Activated naive CD4-positive, alpha-beta T cell treated with anti-CD3 and anti-CD28 coated beads, Interleukin-2, amount 50 U/mL, for 72 hours (primary cell): Measurements from ENCODE around the gene PLXNA4. TPM values are rescaled to one million over a fixed set of nuclear protein-coding genes. Genes with fewer than 3 reads are reported as not detected.

Source experiments
- ATAC-seq, 2 donors: fragments of 150-1000 bp; cut with Tn5 transposase; 2 replicates each; pipeline ENCODE4 v1.10.0; 2021; ENCODE audit warnings: mild to moderate bottlenecking in 2 of 2, moderate library complexity in 2 of 2
- DNase-seq, 2 donors: peaks; one replicate each; pipeline ENCODE4 v3.0.0; 2021 to 2022; ENCODE audit warnings: low spot score in 2 of 2
- H3K27ac Mint-ChIP-seq, 2 donors: one replicate each; pipeline ENCODE4 v1.8.0; 2022; ENCODE audit warnings: mild to moderate bottlenecking in 2 of 2, mixed read lengths in 2 of 2
- H3K36me3 Mint-ChIP-seq, 2 donors: one replicate each; pipeline ENCODE4 v1.8.0; 2022; ENCODE audit warnings: mixed read lengths in 2 of 2
- H3K9me3 Mint-ChIP-seq, 2 donors: one replicate each; pipeline ENCODE4 v1.8.0; 2022; ENCODE audit warnings: mixed read lengths in 2 of 2
- total RNA-seq, 2 donors: library from RNA; stranded (reverse); gene quantifications; one replicate each; pipeline ENCODE4 v1.2.3, GENCODE V29; 2022

The PLXNA4 gene
- total RNA-seq, 2 donors from 2014 or later: 0.06 to 0.41 TPM

DNA sequence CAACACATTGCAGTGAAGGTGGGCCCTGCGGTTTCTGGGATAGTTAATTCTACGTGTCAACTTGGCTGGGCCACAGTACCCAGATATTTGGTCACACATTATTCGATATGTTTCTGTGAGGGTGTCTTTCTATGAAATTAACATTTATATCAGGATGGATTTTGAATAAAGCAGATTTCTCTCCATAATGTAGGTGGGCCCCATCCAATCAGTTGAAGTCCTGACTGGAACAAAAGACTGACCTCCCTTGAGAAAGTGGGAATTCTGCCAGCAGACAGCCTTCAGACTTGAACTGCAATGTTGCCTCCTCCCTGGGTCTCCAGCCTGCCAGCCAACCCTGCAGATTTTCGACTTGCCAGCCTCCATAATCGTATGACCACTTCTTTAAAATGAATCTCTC, 420.6 kb downstream of the PLXNA4 start:
- no peaks in the 10 kb centered on the region for H3K36me3 Mint-ChIP-seq
- peaks cover 0 to 3% of the 10 kb centered on the region in 2 donors for H3K9me3 Mint-ChIP-seq
- no peak for DNase-seq
- no peak overlapping the region for H3K27ac Mint-ChIP-seq
- no peak for ATAC-seq

DNA sequence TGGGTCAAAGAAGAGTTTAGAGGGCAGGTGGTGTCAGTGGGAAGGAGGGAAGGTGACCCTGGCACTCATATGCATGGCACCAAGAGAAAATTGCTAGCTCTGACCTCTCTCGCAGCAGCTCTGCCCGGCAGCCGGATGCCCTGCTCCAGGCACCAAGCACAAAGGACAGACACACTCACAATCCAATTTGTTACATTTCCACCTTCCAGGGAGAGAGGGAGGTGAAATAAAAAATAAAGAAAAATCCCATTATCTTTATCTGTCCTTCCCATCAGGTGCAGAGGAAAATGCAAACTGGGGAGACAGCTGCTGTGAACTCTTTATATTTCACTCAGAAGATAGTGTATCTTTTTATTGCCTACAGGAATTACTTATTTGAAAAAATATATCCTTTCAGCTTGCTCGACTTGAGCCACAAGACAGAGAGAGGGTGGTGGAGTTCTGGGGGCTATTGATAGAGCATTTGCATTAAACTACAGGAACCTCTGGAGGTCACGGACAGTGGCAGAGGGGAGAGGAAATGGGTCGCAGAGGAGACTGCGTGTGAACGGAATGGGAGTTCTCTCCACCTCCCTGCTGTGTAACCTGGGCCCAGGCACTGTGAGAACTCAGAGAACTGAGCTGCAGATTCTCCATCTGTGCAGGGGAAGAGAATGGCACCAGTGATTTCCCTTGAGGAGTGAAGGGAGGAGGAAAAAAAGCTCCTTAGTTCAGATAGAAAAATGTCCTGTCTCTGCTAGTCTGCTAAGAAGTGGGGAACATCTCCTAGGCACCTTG, 421.4 kb downstream of the PLXNA4 start:
- Mint-ChIP-seq H3K9me3 (peaks cover 0 to 3% of the 10 kb centered on the region in 2 donors), H3K27ac (no peak overlapping the region), H3K36me3 (no peaks in the 10 kb centered on the region)
- ATAC-seq (no peak), DNase-seq (no peak)

DNA sequence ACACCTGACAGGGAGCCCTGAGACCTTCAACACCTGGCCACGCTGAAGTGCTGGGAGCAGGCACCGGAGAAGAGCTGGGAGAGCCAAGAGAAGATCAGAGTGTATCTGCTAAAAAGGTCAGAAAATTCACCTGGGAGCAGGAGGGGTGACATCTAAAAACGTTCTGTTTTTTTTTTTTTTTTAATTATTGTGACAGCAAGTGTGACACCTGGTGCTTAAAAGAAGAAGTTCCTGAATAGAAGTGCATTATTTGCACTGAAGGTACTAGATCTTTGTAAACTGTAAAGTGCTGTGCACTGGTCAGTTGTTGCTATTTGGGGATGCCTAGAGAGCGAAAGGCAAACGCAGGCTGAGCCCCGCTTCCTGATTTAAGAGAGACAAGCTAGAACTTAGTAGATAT, 422.0 kb downstream of the PLXNA4 start:
- H3K27ac Mint-ChIP-seq: no peak overlapping the region
- DNase-seq (no peak), ATAC-seq (no peak)
- H3K36me3 Mint-ChIP-seq: no peaks in the 10 kb centered on the region
- peaks cover 0 to 3% of the 10 kb centered on the region in 2 donors for H3K9me3 Mint-ChIP-seq

DNA sequence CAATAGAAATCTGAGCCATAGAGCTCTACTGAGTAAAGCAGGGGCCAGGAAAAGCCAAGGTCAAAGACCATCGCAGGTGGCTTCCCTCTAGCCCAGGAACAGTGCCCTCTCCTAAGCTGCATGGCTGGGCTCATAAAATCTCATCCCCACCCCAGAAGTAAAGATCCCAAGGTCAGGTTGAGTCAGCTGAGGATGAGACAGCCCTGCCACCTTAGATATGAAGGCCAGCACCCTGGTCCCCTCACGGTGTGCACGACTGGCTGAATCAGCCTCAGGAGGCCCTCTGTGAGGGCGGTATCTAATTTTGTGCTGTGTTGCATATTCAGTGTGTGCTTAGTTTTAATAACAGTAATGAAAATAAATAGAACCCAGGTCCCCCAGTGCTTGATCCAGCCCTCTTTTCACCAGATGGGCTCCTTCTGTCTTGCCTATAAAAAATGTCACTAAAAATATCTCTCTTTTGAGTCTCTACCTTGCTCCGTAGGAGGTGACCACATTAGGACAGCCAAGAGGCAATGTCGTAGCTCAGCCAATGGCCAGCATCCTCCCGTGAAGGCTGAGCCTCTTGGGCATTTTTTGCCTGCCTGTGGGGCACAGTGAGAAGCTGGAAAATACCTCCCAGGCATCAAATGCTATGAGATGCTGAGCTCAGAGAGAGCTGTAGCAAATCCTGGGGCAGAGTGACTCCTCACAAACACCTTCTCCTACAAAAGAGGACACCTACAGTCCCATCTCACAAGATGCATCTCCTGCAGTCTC, 424.0 kb downstream of the PLXNA4 start:
- H3K9me3 Mint-ChIP-seq: peaks cover 0 to 3% of the 10 kb centered on the region in 2 donors
- H3K27ac Mint-ChIP-seq: no peak overlapping the region
- DNase-seq: no peak
- ATAC-seq: no peak
- H3K36me3 Mint-ChIP-seq: no peaks in the 10 kb centered on the region

DNA sequence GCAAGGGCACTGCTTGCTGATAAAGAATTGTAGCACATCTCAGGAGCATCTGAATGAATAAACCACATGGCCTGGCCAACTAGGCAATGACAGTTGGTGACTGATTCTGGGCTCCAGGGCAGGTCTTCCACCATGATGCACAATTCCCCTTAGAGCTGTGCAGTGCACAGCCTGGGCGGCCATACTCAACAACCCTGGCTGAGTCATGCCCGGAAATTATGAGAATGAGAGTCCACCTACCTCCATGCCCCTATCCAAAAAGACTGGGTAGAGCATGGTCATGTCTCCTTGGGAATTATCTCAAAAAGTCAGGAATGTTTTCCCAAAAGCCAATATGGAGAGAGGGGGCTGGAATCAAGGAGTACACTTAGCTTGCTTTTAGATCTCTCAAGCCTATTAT, 425.6 kb downstream of the PLXNA4 start:
- Mint-ChIP-seq H3K36me3 (no peaks in the 10 kb centered on the region), H3K27ac (no peak overlapping the region), H3K9me3 (peaks cover 0 to 3% of the 10 kb centered on the region in 2 donors)
- DNase-seq (no peak), ATAC-seq (no peak)

DNA sequence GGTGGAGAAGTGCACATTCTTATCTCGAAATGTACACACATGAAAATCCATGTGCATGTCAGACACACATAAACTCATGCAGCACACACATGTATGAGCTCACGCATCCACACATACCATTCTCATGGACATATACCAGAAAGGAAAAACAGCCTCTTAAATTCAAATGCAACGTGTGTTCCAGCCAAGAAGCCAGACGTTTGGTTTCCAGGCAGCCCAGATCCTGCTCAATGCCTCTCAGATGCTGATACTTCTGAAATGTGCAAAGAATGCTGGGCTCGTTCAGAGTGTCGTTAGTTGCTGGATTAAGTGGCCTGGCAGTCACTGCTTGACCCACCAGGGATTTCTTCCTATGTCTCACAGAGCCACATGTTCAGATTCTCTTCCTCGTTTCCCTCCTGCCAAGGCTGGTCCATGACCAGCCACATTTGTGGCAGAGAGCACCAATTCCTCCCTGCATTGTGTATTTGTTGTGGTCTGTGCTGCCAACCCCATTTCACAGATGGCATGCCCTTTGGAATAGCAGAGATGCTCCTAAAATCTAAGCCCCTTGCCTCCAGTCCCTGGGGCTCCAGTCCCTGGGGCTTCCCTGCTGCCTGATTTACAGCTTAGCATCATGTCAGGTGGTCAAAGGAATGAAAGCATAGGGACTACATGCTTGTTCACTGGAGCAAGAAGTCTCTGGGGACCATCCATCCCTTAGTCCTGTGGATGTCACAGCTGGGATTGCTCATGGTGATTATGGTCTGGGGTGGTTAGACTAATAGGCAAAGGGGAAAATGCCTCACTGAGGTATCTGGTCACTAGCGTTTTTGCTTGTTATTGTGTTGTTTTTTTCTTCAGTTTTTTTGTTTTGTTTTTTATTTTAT, 426.6 kb downstream of the PLXNA4 start:
- H3K36me3 Mint-ChIP-seq: no peaks in the 10 kb centered on the region

DNA sequence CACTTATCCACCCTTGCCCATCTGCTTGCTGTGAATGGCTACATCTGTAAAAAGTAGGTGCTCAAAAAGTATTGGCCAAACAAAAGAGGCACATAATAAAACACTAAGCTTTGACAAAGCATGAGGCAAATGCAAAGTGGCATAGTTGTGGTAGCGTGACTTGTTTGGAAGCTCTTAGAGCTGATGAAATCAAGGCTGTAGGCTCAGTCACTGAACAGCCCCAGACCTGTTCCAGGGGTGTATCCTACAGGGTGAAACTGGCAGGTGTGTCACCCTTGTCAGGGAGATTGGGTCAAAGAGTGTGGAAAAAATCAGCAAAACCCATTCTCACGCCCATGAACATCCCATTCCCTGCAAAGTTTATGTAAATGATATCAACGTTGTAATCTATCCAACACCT, 427.4 kb downstream of the PLXNA4 start:
- DNase-seq (no peak), ATAC-seq (no peak)
- no peak overlapping the region for H3K27ac Mint-ChIP-seq
- no peaks in the 10 kb centered on the region for H3K36me3 Mint-ChIP-seq
- peaks cover 0 to 3% of the 10 kb centered on the region in 2 donors for H3K9me3 Mint-ChIP-seq

More for the DNA sequence above, 426.6 kb downstream of the PLXNA4 start:
- ATAC-seq (no peak), DNase-seq (no peak)
- Mint-ChIP-seq H3K9me3 (peaks cover 0 to 3% of the 10 kb centered on the region in 2 donors), H3K27ac (no peak overlapping the region)

DNA sequence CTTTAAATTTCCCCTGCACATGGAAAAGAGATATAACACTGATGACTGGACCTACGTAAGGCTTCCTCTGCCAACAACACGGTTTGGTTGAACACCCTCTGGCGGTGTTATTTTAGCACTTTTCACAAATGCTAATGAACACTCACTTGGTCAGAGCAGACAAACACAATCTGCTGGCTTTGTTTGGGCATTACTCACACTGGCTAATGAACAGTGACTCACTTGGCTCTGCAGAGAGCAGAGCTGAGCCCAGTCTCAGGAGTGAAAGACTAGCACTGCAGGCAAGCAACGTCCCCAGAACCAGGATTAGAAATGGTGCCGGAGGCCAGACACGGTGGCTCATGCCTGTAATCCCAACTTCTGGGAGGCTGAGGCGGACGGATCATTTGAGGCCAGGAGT, 430.8 kb downstream of the PLXNA4 start:
- ATAC-seq (no peak), DNase-seq (no peak)
- Mint-ChIP-seq H3K36me3 (no peaks in the 10 kb centered on the region), H3K27ac (no peak overlapping the region), H3K9me3 (no peaks in the 10 kb centered on the region)

DNA sequence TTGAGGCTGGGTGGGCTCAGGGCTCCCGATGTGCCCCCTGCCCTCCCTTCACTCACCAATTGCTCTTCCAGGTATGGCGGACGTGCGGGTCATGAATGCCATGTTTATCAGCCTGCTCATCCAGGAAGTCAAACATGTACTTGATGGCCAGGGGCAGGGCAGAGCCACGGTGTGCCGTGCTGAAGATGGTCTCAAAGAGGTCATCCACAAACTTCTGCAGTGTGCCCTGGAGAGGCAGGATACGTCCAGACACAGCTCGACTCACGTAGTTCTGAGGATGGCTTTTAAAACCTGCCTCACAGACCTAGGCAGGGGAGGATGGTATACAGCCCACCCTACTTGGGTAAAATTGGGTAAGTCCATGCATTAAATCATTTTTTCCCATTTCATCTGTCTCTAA, 431.2 kb downstream of the PLXNA4 start:
- Mint-ChIP-seq H3K9me3 (no peaks in the 10 kb centered on the region), H3K27ac (no peak overlapping the region), H3K36me3 (no peaks in the 10 kb centered on the region)
- DNase-seq (no peak), ATAC-seq (no peak)

DNA sequence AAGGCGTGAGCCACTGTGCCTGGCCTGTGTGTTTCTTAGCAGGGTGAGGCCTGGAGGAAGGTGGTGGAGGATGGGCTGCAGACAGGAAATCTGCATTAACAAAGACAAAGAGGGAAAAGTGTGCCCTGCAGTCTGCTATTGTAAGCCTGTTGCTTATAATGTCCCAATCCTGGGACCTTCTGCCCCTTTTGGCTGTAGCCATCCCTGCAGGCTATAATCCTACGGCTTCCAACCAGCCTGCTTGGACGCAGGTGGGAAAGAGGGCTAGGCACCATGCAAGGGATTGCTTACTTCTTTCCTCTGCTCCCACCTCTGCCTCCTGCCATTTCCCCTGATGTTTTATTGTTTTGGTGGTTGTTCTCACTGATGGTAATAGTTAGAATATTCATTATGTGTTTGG, 434.3 kb downstream of the PLXNA4 start:
- DNase-seq (no peak), ATAC-seq (no peak)
- Mint-ChIP-seq H3K9me3 (no peaks in the 10 kb centered on the region), H3K36me3 (no peaks in the 10 kb centered on the region), H3K27ac (no peak overlapping the region)

DNA sequence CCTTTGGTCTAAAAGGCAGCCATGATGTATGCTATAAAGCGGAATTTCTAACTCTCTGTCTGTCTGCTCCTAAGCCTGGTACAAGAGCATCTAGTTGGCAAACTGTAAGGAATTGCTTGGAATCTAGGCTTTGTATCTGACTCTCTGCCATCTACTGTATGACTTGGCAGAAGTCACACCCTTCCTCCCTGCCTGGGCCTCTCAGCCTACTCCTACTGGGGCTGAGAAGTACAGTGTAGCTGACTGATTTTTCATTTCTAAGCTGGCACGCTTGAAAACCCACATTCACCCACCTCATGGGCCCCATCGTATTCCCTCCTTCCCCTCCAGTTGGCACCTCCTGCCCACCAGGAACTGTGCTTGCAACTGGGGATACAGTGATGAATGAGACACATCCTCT, 435.2 kb downstream of the PLXNA4 start:
- H3K36me3 Mint-ChIP-seq: no peaks in the 10 kb centered on the region
- no peaks in the 10 kb centered on the region for H3K9me3 Mint-ChIP-seq
- H3K27ac Mint-ChIP-seq: no peak overlapping the region
- DNase-seq (no peak), ATAC-seq (no peak)

DNA sequence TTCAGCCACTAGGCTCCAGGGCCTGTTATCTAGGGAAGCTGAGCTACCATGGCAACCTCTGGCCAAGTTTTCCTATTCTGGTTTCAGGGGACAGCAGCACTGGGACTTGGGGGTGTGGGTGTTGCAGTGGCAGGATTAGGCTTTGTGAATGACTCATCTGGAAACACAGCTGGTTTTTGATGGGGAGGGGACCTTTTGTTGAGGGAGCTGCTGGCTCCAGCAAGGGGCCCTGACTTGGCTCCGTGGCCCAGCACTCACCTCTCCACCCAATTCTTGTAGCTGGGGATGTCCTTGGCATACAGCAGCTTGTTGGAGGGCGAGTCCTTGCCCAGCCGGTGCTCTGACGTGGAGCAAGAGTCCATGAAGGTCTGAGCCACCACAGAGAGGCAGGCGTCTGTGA, 435.9 kb downstream of the PLXNA4 start:
- Mint-ChIP-seq H3K36me3 (no peaks in the 10 kb centered on the region), H3K27ac (no peak overlapping the region), H3K9me3 (no peaks in the 10 kb centered on the region)
- no peak for ATAC-seq
- DNase-seq: no peak

DNA sequence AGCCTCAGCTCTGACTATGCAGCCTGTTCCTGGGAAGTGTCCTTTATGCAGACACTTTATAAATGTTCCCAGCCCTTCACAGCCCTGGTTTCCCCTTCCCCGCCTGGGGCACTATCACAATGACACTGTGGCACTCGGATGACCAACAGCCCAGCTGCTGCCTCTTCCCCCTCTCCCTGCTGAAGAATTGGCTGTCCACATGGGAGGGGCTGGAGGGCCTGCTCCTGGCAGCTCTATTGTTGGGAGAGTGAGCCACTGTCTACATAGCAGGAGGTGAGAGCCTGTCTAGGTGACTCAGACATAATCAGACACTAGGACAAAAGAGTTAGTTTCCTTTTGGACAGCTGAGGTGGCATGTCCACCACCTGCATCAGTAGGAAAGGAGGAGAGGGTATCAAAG, 437.5 kb downstream of the PLXNA4 start:
- no peaks in the 10 kb centered on the region for H3K9me3 Mint-ChIP-seq
- H3K36me3 Mint-ChIP-seq: no peaks in the 10 kb centered on the region
- peak overlapping the region in 1 of 2 donors; percentile 72 for H3K27ac Mint-ChIP-seq
- DNase-seq (no peak), ATAC-seq (no peak)

DNA sequence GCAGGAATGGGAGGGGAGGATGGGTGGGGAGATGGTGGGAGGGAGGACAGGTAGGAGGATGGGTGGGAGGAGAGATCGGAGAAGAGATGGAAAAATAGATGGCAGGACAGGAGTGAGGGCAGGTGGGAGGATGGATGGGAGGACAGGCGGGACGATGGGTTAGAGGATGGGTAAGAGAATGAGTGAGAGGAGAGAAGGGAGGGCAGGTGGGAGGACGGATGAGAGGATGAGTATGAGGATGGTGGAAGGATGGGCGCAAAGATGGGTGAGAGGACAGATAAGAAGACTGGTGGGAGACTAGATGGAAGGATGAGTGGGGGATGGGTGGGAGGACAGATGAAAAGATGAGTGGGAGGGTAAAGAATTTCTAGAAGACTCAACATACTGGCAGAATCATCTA, 438.6 kb downstream of the PLXNA4 start:
- Mint-ChIP-seq H3K9me3 (no peaks in the 10 kb centered on the region), H3K36me3 (no peaks in the 10 kb centered on the region), H3K27ac (no peak overlapping the region)
- no peak for DNase-seq
- ATAC-seq: no peak

DNA sequence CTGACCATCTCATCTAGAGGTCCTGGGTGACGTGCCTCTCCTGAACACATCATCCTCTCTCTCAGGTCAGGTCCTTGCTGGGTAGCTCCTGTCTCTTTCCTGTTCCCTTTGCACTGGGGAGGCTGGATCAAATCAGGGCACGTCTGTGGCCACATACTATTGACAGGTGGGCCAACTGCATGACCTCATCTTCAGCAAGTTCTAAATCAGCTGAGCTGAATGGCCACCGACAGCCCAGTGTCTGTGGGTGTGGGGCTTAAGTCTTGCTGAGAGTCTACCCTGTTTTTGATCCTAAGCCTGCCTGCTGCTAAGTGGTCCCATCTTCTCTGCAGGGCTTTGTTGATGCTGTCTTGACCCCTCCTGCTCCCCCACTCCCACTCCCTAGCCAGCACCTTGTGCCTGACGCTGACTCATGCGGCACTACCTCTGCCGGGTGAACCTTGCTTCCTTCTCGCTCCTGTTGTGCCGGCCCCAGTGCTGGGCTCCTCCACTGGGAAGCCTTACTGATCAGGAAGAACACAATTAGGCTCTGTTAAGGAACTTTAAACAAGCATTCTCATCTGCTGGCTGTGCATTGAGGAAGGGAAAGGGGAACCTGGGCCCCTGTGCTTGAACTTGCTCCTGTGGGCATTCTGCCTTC, 440.4 kb downstream of the PLXNA4 start:
- DNase-seq: no peak
- Mint-ChIP-seq H3K9me3 (no peaks in the 10 kb centered on the region), H3K36me3 (no peaks in the 10 kb centered on the region), H3K27ac (no peak overlapping the region)
- ATAC-seq: no peak

DNA sequence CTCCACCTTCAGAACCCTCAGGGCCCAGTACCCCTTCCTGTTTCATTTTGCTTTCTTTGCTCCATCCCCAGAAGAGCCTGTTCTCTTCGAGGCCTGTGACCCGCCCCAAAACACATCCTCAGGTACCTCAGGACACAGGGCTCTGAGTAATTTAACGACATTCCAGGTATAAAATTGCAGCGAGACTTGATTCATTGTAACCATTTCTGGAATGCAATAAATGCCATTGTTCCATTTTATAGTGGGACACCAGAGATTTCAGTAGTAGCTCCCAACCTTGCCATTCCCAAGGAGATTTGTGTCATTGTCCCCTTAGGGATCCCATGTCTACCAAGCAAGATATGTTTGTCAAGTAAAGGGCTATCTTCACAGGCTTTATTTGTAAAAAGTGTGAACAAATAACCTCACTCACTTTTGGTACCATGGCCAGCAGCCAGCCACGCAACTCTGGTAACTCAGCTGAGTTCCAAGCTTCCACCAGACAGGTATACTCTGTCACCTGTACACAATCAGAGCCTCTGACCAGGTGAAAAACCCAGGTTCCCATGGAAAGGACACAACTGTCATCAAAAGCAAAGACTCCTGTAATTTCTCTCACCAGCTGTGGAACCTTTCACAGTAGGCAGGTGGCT, 441.3 kb downstream of the PLXNA4 start:
- H3K27ac Mint-ChIP-seq: no peak overlapping the region
- H3K9me3 Mint-ChIP-seq: no peaks in the 10 kb centered on the region
- no peaks in the 10 kb centered on the region for H3K36me3 Mint-ChIP-seq
- ATAC-seq (no peak), DNase-seq (no peak)
